ENCODE data around the gene MYO1B.

MYO1B gene

GRCh38 chr2:191268596-191268995, 23.4 kb downstream of the MYO1B start:
- no peak for TF ChIP-seq CTCF (conservative IDR thresholded peaks at IDR 0.05)
- H3K27ac ChIP-seq = no peak overlapping the region

- TF ChIP-seq CTCF (conservative IDR thresholded peaks at IDR 0.05) = no peak
- H3K27ac ChIP-seq = no peak overlapping the region
Measured at GRCh38 chr2:191270306-191271161, 25.3 kb downstream of the MYO1B start.

- TF ChIP-seq CTCF (conservative IDR thresholded peaks at IDR 0.05) = no peak
- H3K27ac ChIP-seq = no peak overlapping the region
Measured at GRCh38 chr2:191272064-191272463, 26.9 kb downstream of the MYO1B start.

- no peak overlapping the region for H3K27ac ChIP-seq
- no peak for TF ChIP-seq CTCF (conservative IDR thresholded peaks at IDR 0.05)
Measured at GRCh38 chr2:191274413-191274815, 29.2 kb downstream of the MYO1B start.

- no peak for TF ChIP-seq CTCF (conservative IDR thresholded peaks at IDR 0.05)
Measured at GRCh38 chr2:191276792-191277465, 31.7 kb downstream of the MYO1B start.

GRCh38 chr2:191280290-191280689, 35.1 kb downstream of the MYO1B start:
- no peak overlapping the region for H3K27ac ChIP-seq
- no peak for TF ChIP-seq CTCF (conservative IDR thresholded peaks at IDR 0.05)

More at GRCh38 chr2:191276792-191277465, 31.7 kb downstream of the MYO1B start:
- H3K27ac ChIP-seq = no peak overlapping the region
